Activated CD8-positive, alpha-beta memory T cell treated with anti-CD3 and anti-CD28 coated beads, Interleukin-2, amount 10 ng/mL, durations not matched to agents 7 days and 5 days (primary cell): ENCODE results near the gene MKRN1. TPM values are rescaled to one million over a fixed set of nuclear protein-coding genes. Genes with fewer than 3 reads are reported as not detected.
"Not testable (repeated sequence)": the region's sequence is repeated elsewhere in the genome, so short reads cannot be mapped to it uniquely, and the experiment has no call there.

Source experiments
- ATAC-seq: fragments of 150-1000 bp; cut with Tn5 transposase; one replicate; pipeline ENCODE4 v1.10.0; 2021; ENCODE audit warnings: moderate library complexity
- CTCF ChIA-PET: fragments of 350-600 bp; sonication (Branson Sonifier 250); formaldehyde crosslinking; loops from one replicate; lab custom pipeline; 2021; ENCODE audit warnings: antibody characterized with exemption; lab: Charles Lee
- DNase-seq: peaks from one replicate; pipeline ENCODE4 v3.0.0-alpha.2; 2020
- H3K27ac Mint-ChIP-seq: one replicate; pipeline ENCODE4 v1.8.0; 2021; ENCODE audit warnings: mild to moderate bottlenecking, mixed read lengths
- H3K27me3 Mint-ChIP-seq: one replicate; pipeline ENCODE4 v1.8.0; 2021; ENCODE audit warnings: mixed read lengths
- H3K36me3 Mint-ChIP-seq: one replicate; pipeline ENCODE4 v1.8.0; 2021; ENCODE audit warnings: mild to moderate bottlenecking, mixed read lengths
- H3K4me1 Mint-ChIP-seq: one replicate; pipeline ENCODE4 v1.8.0; 2021; ENCODE audit warnings: mixed read lengths
- H3K4me3 Mint-ChIP-seq: one replicate; pipeline ENCODE4 v1.8.0; 2021; ENCODE audit warnings: mild to moderate bottlenecking, moderate library complexity, mixed read lengths
- H3K9me3 Mint-ChIP-seq: one replicate; pipeline ENCODE4 v1.8.0; 2022; ENCODE audit warnings: low read depth, mixed read lengths
- total RNA-seq, 2 experiments: library from RNA; stranded (reverse); gene quantifications; one replicate each; pipeline ENCODE4 v1.2.3, GENCODE V29; 2021

Gene MKRN1
- total RNA-seq, 2 experiments from 2014 or later = 64.2 to 75.5 TPM

- no peak overlapping the region for H3K4me3 Mint-ChIP-seq
- no peaks in the 10 kb centered on the region for H3K9me3 Mint-ChIP-seq
- CTCF ChIA-PET = interaction anchor here (1.1 kb wide), 1 partner anchor 11 kb away, joined by 3 read pairs; no protein-coding TSS in a partner anchor
- no peak overlapping the region for H3K27ac Mint-ChIP-seq
- no peaks in the 10 kb centered on the region for H3K36me3 Mint-ChIP-seq
- H3K4me1 Mint-ChIP-seq = no peaks in the 10 kb centered on the region
- DNase-seq = no peak
- H3K27me3 Mint-ChIP-seq = peaks cover 3% of the 10 kb centered on the region
- no peak for ATAC-seq
These were observed 27.6 kb upstream of the MKRN1 start for GRCh38 chr7:140506788-140507464.

GRCh38 chr7:140501966-140502365, 22.7 kb upstream of the MKRN1 start:
- ATAC-seq (no peak), DNase-seq (no peak)
- no peaks in the 10 kb centered on the region for H3K36me3 Mint-ChIP-seq
- H3K4me3 Mint-ChIP-seq = no peak overlapping the region
- CTCF ChIA-PET = no interaction called here
- H3K27ac Mint-ChIP-seq = no peak overlapping the region
- peaks cover 3% of the 10 kb centered on the region for H3K27me3 Mint-ChIP-seq
- H3K4me1 Mint-ChIP-seq = no peaks in the 10 kb centered on the region
- H3K9me3 Mint-ChIP-seq = no peaks in the 10 kb centered on the region

GRCh38 chr7:140497807-140498206, 18.5 kb upstream of the MKRN1 start:
- H3K27me3 Mint-ChIP-seq, H3K27ac Mint-ChIP-seq, H3K36me3 Mint-ChIP-seq, H3K9me3 Mint-ChIP-seq, H3K4me1 Mint-ChIP-seq, ATAC-seq, H3K4me3 Mint-ChIP-seq, DNase-seq: not testable (repeated sequence)
- CTCF ChIA-PET = interaction anchor here (1.1 kb wide), 1 partner anchor 21 kb away, joined by 5 read pairs; no protein-coding TSS in a partner anchor

- ATAC-seq (no peak), DNase-seq (no peak)
- H3K36me3 Mint-ChIP-seq = no peaks in the 10 kb centered on the region
- CTCF ChIA-PET = interaction anchor here (1.1 kb wide), 1 partner anchor 20 kb away, joined by 5 read pairs; no protein-coding TSS in a partner anchor
- no peaks in the 10 kb centered on the region for H3K9me3 Mint-ChIP-seq
- no peak overlapping the region for H3K27ac Mint-ChIP-seq
- no peak overlapping the region for H3K4me3 Mint-ChIP-seq
- no peaks in the 10 kb centered on the region for H3K4me1 Mint-ChIP-seq
- H3K27me3 Mint-ChIP-seq = peaks cover 2% of the 10 kb centered on the region
These were observed 18.0 kb upstream of the MKRN1 start for GRCh38 chr7:140497241-140497769.

GRCh38 chr7:140495514-140496097, 16.3 kb upstream of the MKRN1 start:
- H3K27me3 Mint-ChIP-seq = peaks cover 2% of the 10 kb centered on the region

GRCh38 chr7:140494867-140495266, 15.6 kb upstream of the MKRN1 start:
- H3K9me3 Mint-ChIP-seq = no peaks in the 10 kb centered on the region
- DNase-seq (no peak), ATAC-seq (no peak)
- no peaks in the 10 kb centered on the region for H3K36me3 Mint-ChIP-seq
- no peak overlapping the region for H3K4me3 Mint-ChIP-seq
- H3K27ac Mint-ChIP-seq = no peak overlapping the region
- H3K4me1 Mint-ChIP-seq = no peaks in the 10 kb centered on the region
- H3K27me3 Mint-ChIP-seq = peaks cover 2% of the 10 kb centered on the region
- CTCF ChIA-PET = interaction anchor here (0.9 to 1.8 kb wide), 2 partner anchors 18 to 159 kb away, joined by 4 to 9 read pairs; no protein-coding TSS in a partner anchor

More at GRCh38 chr7:140495514-140496097, 16.3 kb upstream of the MKRN1 start:
- DNase-seq = no peak
- Mint-ChIP-seq H3K27ac (no peak overlapping the region), H3K36me3 (no peaks in the 10 kb centered on the region), H3K9me3 (no peaks in the 10 kb centered on the region), H3K4me3 (no peak overlapping the region), H3K4me1 (no peaks in the 10 kb centered on the region)
- CTCF ChIA-PET = interaction anchor here (1.8 kb wide), 1 partner anchor 19 kb away, joined by 9 read pairs; no protein-coding TSS in a partner anchor
- ATAC-seq = no peak

GRCh38 chr7:140489026-140489359, 9.7 kb upstream of the MKRN1 start:
- CTCF ChIA-PET = interaction anchor here (1.8 kb wide), 1 partner anchor 11 kb away, joined by 9 read pairs; no protein-coding TSS in a partner anchor
- no peak for ATAC-seq

GRCh38 chr7:140485500-140486265, 6.4 kb upstream of the MKRN1 start:
- H3K36me3 Mint-ChIP-seq = no peaks in the 10 kb centered on the region
- no peaks in the 10 kb centered on the region for H3K9me3 Mint-ChIP-seq
- H3K4me3 Mint-ChIP-seq = no peak overlapping the region
- ATAC-seq (no peak), DNase-seq (no peak)
- peaks cover 3% of the 10 kb centered on the region for H3K27me3 Mint-ChIP-seq
- H3K27ac Mint-ChIP-seq = no peak overlapping the region
- H3K4me1 Mint-ChIP-seq = peaks cover 21% of the 10 kb centered on the region
- CTCF ChIA-PET = interaction anchor here (0.6 to 1.4 kb wide), 2 partner anchors 9 to 220 kb away, joined by 3 to 7 read pairs; no protein-coding TSS in a partner anchor

More at GRCh38 chr7:140489026-140489359, 9.7 kb upstream of the MKRN1 start:
- Mint-ChIP-seq H3K27me3 (peaks cover 2% of the 10 kb centered on the region), H3K36me3 (no peaks in the 10 kb centered on the region), H3K4me3 (no peak overlapping the region), H3K9me3 (no peaks in the 10 kb centered on the region), H3K27ac (no peak overlapping the region), H3K4me1 (peaks cover 21% of the 10 kb centered on the region)
- DNase-seq = no peak

GRCh38 chr7:140484951-140485499, 5.7 kb upstream of the MKRN1 start:
- H3K27ac Mint-ChIP-seq = no peak overlapping the region
- H3K9me3 Mint-ChIP-seq = no peaks in the 10 kb centered on the region
- peaks cover 3% of the 10 kb centered on the region for H3K27me3 Mint-ChIP-seq
- no peak for DNase-seq
- no peak for ATAC-seq
- H3K4me1 Mint-ChIP-seq = peaks cover 21% of the 10 kb centered on the region
- no peak overlapping the region for H3K4me3 Mint-ChIP-seq
- CTCF ChIA-PET = interaction anchor here (0.6 kb wide), 1 partner anchor 220 kb away, joined by 3 read pairs; no protein-coding TSS in a partner anchor
- no peaks in the 10 kb centered on the region for H3K36me3 Mint-ChIP-seq

GRCh38 chr7:140484479-140484878, 5.2 kb upstream of the MKRN1 start:
- no peak for DNase-seq
- H3K27me3 Mint-ChIP-seq = peaks cover 3% of the 10 kb centered on the region
- no peak for ATAC-seq
- CTCF ChIA-PET = no interaction called here
- peaks cover 24% of the 10 kb centered on the region for H3K4me1 Mint-ChIP-seq
- H3K36me3 Mint-ChIP-seq = no peaks in the 10 kb centered on the region
- no peak overlapping the region for H3K4me3 Mint-ChIP-seq
- H3K9me3 Mint-ChIP-seq = no peaks in the 10 kb centered on the region
- H3K27ac Mint-ChIP-seq = no peak overlapping the region

GRCh38 chr7:140479739-140480084, 407 bp upstream of the MKRN1 start:
- no peak for DNase-seq
- Mint-ChIP-seq H3K36me3 (peaks cover 6% of the 10 kb centered on the region), H3K4me3 (peak overlapping the region; percentile 86), H3K9me3 (no peaks in the 10 kb centered on the region), H3K4me1 (peaks cover 26% of the 10 kb centered on the region), H3K27ac (peak overlapping the region; percentile 94), H3K27me3 (peaks cover 3% of the 10 kb centered on the region)
- no peak for ATAC-seq
- CTCF ChIA-PET = interaction anchor here (0.5 to 1.0 kb wide), 2 partner anchors 103 to 182 kb away, joined by 3 to 4 read pairs; no protein-coding TSS in a partner anchor

- Mint-ChIP-seq H3K27ac (peak overlapping the region; percentile 80), H3K4me1 (peaks cover 26% of the 10 kb centered on the region), H3K36me3 (peaks cover 6% of the 10 kb centered on the region), H3K4me3 (peak overlapping the region; percentile 86), H3K27me3 (peaks cover 3% of the 10 kb centered on the region), H3K9me3 (no peaks in the 10 kb centered on the region)
- CTCF ChIA-PET = interaction anchor here (1.9 to 2.2 kb wide), 3 partner anchors 11 to 168 kb away, joined by 6 to 9 read pairs (median 6); no protein-coding TSS in a partner anchor
- DNase-seq = peak; percentile 66
- ATAC-seq = peak; percentile 41
These were observed 851 bp downstream of the MKRN1 start for GRCh38 chr7:140478246-140479061.
